Epithelial cell of prostate (primary cell): ENCODE data around the gene HMGN5.
A peak's percentile ranks its signal among the peaks of the same experiment; 100 is the strongest.

Experiments used
- DNase-seq: peaks from one replicate; pipeline ENCODE4 v3.0.0-alpha.2; 2011; ENCODE audit warnings: low read depth, low spot score
- H3K27ac ChIP-seq: fragments of 450-650 bp; 2 replicates; pipeline ENCODE4 v1.5.1; 2017; ENCODE audit warnings: mild to moderate bottlenecking

HMGN5 gene

GRCh38 chrX:81121513-81122363, 80.0 kb downstream of the HMGN5 start:
- H3K27ac ChIP-seq = no peak overlapping the region

GRCh38 chrX:81120936-81121371, 80.8 kb downstream of the HMGN5 start:
- peak; percentile 3 for DNase-seq
- H3K27ac ChIP-seq = no peak overlapping the region

More at GRCh38 chrX:81121513-81122363, 80.0 kb downstream of the HMGN5 start:
- peak; percentile 67 for DNase-seq

- DNase-seq = no peak
- no peak overlapping the region for H3K27ac ChIP-seq
Observed at GRCh38 chrX:81120258-81120935, 81.3 kb downstream of the HMGN5 start.

GRCh38 chrX:81114757-81115156, 87.0 kb downstream of the HMGN5 start:
- no peak for DNase-seq
- H3K27ac ChIP-seq = no peak overlapping the region

- no peak overlapping the region for H3K27ac ChIP-seq
- DNase-seq = no peak
Observed at GRCh38 chrX:81110286-81110685, 91.4 kb downstream of the HMGN5 start.

DNA sequence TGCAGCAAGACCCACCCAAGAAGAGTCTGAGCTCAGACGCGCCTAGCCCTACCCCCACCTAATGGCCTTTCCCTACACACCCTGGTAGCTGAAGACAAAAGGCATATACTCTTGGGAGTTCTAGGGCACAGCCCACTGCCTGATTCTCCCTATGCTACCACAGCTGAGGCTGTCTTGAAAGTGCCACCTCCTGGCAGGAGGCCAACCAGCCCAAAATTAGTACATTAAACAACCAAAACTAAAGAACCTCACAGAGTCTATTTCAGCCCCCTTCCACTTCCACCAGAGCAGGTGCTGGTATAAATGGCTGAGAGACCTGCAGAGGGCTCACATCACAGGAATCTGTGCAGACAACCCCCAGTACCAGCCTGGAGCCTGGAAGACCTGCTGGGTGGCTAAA, 119.1 kb downstream of the HMGN5 start:
- no peak for DNase-seq
- no peak overlapping the region for H3K27ac ChIP-seq
